Germinal center (tissue), 1 donor: ENCODE measurements around the gene GALNT2.

Source experiments
- DNase-seq: peaks from one replicate; pipeline ENCODE4 v3.0.0; 2012; ENCODE audit warnings: mixed read lengths, low spot score

The GALNT2 gene

DNA sequence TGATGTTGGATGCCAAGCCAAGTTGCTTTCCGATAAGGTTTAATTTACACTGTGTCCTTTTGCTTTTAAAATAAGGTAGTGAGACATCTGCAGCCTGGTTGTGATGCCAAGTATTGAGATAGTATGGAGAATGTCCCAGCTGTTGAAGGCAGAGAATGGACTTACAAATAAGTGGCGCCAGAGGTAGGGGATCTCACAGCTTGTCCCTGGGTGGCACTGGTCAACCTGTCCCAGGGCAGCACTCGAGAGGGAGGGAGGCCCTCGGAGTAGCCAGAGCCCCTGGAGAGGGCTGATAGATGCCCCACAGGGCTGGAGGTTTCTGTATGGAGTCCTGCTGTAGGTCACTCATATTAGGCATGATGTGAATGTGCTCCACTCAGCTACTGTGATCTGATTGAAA lies 98.5 kb downstream of the GALNT2 start:
- DNase-seq, result no peak

DNA sequence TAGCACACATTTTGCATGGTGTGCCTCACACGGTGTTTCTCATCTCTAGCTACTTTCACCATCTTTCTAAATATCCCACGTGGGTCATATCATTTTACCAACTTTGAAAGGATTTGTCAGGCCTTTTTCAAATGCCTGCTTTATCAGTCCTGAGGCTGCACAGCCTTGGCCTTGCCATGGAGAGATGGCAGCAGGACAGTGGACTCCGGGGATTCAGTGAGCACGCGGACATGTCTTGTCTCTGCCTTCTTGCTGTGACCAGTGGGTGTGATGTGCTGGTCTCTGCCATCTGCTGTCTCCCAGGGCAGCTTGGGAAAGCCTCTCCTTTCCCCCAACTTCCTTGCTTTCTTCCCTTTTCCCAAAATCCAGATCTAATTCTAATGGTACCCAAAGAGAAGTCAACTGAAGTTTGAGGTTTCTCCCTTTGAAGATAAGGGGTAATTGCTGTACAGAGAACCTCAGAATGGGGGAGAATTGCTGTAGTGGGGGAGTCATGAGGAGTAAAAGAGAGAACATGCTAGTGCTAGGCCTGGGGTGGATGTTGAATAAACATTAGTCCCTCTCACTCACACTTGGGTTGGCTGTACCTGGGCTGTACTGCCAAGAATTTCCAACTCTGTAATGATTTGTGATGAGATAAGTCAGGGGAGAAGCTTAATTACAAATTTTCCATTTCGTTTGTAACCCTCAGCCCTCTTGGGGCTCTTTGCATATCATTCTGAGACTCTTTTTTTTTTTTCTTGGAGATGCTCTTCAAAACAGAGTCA lies 99.5 kb downstream of the GALNT2 start:
- no peak for DNase-seq

DNA sequence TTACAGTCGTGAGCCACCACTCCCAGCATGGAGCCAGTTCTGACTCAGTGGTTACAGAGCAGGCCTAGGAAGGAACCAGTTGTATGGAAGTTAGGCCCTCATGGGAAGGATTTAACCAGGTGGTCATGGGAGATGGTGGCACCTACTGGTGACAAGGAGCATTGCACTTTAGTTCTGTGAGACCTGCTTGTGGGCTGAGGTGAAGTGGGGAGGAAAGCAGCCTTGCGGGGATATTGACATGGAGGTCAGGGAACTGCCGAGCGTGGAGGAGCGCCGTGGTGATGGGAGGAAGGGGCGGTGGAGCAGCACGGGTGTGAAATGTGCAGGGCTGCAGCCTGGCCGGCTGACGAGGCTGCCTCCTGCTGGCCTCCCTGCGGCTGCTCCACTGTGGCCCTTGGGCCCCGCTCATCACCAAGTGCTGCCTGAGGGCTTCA lies 100.4 kb downstream of the GALNT2 start:
- peak; percentile 82 for DNase-seq

DNA sequence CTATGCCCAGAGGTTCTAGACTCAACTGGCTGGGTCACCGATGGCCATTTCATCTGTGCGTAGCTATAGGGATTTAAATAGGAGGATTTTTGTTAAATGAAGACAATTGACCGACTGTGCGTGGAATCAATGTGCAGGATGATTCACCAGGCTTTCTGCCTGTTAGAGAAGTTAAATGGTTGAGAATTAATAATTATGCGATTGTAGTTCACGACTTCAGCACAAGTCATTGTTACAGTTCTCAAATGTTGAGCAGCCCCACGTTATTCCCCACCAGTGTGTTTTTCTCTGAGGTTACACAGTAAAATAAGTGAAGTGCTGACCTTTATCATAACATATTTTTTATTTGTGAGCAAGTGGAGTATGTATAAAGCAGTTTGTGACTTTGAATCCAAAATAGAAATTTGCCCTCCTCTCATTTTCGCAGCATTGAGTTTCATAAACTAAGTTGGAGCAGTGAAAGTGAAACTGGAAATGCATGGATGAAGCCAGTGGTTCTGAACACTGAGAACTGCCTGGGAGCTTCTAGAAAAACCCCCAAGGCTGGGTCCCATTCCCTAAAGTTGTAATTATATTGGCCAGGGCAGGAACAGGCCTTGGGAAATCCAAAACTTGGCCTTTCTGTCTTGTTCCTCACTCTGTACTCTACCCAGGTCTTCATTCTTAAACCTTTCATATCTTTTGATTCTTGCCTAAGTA lies 102.6 kb downstream of the GALNT2 start:
- peak; percentile 40 for DNase-seq

DNA sequence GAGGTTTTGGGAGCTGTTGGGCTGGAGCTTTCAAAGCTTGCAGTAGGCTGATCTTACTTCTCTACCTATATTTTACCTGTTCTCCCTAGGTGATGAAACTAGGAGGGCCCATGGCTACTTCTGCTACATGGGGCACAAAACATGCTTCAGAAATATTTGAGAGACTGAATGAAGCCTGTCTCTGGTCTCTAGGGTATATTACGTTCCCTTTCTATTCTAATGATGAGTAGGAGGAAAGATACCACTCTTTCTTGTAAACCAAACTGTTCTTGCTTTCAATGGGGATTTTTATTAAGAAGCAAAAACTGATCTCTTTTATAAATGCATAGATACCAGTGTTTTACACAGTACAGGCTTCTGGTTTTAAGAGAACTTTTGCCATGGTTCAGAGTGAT lies 103.1 kb downstream of the GALNT2 start:
- no peak for DNase-seq

DNA sequence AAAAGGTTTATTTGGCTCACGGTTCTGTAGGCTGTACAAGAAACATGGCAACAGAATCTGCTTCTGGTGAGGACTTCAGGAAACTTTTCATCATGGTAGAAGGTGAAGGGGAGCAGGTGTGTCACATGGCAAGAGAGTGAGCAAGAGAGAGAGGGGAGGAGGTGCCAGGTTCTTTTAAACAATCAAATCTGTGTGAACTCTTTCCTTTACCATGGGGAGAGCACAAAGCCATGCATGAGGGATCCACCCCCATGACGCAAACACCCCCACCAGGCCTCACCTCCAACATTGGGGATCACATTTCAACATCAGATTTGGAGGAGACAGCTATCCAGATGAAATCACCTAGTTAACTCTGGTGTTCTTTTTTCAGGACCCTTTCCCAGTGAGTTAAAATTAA lies 103.6 kb downstream of the GALNT2 start:
- no peak for DNase-seq

DNA sequence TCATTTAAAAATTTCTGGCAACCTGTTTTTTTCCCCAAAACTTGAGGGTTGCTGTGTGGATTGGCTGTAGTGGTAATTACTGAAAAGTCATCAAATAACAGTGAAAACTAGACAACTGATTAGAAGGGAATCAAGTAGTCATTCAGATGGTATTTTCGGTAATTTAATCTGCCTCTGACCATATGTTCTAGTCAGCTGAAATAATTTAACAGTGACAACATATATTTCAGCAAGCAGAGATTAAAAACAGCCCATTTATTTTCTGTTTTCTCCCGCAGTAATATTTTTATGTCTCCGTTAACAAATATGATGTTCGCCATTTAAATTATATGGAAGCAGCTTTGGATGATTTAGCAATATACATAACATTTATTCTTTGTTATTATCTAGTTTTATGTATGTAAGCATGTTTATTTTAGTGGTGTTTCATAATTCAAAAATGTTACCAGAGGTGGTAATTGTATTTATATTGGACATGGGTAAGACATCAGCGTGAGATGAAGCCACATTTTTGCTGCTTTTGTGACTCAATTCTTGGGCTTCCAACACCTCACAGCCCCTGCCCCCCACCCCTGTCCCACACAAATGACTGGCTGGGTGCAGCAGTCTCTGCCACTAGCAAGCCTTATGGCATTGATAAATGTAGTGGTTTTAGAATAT lies 104.4 kb downstream of the GALNT2 start:
- DNase-seq, result no peak

DNA sequence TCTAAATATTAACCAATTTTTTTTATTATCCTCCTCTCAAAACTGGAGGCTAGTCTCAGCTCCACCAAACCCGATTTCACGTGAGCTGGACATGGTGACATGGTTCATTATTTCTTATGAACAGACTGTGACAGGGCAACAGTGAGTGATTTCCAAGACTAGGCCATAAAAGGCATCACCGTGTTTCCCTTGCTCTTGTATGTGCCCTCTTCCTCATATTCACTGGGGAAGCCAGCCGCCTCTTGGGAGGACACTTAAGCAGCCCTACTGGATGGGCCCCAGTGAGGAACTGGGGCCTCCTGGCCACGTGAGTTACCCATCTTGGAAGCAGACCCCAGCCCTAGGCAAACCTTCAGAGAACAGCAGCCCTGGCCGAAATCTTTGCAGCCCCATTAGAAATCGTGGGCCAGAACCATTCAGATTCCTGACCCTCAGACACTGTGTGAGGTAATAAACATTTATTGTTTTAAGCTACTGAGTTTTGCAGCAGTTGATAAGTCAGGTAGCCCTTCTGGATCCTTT lies 105.0 kb downstream of the GALNT2 start:
- DNase-seq, result no peak

DNA sequence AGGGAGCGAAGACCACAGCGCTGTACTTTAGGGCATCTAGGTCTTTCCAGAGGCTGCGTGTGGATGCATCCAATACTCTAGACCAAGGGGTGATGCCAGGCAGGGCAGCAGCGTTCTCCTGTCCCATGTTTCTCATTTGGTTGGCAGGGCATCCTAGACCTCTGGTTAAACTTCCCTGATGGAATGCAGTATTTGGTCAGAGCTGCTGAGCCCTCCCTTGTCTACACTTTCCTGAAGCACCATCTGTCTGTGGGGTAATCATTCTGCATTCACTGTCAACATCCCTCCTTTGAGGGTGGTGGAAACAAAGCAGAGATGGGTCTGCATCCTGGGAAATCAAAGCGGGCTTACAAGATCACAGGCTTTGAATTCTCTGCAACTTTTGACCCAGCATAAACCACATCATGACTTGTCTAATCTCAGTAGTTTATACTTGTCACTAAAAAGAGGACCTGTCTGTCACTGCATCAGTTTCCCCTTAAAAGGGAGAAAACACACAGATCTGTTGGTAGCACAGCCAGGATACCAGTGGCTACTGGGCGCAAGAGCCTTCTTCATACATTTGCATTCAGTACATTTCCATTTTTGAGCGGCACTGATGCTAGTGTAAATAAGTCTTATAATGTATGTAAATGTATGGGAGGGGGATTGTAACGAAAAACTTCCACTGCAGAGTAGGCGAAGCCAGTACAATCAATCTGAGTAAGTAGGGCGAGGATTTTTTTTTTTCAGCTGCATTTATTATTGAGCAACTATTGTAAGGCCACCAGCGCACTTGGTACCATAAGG lies 106.3 kb downstream of the GALNT2 start:
- no peak for DNase-seq

DNA sequence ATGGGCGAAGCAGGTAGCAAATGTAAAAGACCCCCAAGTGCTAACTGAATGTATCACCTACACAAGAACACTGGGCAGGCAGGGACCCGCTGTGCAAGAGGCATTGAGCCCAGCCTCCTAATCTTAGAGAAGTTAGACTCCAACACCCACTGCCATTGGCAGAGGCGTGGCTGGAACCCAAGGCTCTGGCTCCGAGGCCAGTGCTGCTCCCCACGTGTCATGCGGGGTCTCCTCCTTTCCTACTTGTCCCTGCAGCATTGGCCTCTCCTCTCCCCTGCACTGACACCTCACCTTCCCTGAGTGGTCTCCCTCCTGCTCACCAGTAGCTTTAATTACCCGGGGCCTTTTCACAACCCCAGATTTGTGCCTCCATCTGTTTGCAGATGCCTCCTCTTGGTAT lies 107.0 kb downstream of the GALNT2 start:
- no peak for DNase-seq

DNA sequence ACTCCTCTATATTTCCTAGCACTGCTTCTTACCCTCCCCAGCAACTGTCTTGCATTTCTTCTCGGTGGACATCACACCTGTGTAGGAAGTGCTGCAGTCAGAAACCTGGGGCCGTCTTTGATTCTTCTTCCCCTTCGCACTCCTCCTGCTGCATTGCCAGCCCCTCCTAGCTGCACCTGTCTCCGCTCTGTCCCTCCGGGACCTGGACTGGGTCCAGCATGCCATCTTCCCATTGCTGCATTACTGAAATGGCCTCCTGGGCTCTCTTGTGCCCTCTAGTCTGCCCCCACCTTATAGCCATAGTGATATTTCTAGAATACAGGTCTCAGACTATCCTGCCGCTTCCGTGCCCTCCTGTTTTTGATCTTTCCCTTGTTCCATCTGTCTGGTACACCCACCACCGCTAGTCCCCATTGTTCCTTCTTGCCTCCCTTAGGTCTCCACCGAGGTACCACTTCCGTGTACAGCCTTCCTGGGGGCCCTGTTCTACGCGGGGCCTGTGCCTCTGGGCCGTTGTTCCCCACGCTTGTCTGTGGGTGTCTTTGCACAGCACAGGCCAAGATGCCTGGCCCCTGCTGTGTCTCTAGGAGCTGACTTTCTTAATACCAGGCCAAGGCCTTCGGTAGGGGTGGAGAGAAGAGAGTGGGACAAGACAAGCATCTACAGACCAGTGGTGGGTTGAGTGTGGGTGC lies 107.6 kb downstream of the GALNT2 start:
- DNase-seq, result no peak

DNA sequence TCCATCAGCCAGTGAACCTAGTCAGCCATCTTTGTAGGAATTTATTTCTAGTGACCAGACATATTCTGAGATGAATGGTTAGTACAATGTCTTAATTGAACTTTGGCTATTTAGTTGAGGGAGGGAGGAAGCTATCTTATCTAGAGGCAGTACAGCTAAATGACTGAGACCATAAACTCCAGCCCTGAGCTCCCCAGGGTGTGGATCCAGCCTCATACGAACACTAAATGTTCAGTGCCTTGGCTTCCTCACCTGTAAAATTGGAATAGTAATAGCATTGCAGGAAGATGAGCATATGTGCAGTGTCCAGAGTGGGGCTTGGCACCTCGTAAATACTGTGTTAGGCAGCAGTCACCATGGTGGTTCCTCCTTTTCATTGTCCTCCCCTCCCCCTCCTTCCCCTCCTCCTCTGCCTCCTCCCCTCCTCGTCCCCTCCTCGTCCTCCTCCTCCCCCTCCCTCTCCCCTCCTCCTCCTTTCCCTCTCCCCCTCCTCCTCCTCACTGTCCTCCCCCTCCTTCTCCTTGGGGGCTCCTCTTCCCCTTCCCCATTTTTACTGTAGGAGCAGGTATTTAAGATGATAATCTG lies 108.2 kb downstream of the GALNT2 start:
- DNase-seq, result no peak

DNA sequence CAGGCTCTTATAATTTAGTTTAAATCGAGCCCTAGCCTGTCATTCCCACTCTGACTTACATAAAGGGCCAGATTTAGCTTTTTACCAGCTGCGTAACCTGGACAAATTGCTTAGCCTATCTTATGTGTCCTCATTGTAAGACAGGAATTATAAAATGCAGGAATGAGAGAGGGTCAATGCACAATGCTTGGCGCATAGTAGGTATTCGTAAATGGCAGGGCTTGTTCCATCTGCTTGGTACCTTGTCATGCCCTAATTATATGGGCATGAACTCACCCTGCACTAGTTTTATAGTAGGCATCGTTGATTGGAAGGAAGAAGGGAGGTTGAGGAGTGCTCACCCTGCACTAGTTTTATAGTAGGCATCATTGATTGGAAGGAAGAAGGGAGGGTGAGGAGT lies 108.8 kb downstream of the GALNT2 start:
- no peak for DNase-seq

DNA sequence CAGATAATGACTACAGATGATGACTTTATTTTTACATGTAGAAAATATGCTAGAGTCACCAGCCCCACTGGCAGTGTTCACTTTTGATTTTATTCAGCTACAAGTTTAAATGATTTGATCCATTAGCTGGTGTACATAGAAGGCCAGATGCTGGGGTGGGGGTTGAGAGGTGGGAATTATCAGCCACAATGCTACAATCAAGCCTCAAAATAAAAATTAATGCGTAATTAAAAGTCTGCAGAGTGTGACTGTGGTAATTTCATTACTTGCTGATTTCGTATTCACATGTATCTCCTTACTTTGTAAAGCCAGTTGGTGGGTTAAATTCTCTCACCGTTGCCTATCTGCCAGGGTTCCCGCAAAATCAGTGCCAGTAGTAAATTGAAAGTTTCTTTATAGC lies 109.3 kb downstream of the GALNT2 start:
- no peak for DNase-seq

DNA sequence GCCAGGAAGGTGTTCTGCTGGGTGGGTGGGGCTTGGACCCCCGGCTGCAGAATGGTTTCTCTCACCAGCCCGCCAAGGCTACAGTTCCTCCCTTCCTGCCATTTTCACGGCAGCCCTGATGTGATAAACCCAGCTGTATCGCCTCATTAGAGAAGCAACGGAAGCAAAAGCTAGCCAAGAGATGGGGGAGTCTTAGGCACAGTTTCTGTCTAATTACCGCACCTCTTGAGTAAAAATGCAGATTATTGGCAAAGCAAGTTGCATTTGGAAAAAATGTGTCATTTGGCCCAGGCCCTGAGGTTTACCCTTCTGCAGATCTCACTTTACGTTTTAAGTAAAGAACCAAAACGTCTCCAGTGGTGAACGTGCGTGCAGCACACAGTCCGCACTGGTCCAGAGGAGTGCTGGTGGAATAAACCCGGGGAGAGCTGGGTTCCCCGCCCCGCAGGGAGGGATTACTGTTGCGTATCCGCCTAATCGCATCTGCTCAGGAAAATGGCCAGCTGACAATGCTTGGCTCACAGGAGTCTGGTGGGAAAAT lies 109.9 kb downstream of the GALNT2 start:
- DNase-seq, result no peak

DNA sequence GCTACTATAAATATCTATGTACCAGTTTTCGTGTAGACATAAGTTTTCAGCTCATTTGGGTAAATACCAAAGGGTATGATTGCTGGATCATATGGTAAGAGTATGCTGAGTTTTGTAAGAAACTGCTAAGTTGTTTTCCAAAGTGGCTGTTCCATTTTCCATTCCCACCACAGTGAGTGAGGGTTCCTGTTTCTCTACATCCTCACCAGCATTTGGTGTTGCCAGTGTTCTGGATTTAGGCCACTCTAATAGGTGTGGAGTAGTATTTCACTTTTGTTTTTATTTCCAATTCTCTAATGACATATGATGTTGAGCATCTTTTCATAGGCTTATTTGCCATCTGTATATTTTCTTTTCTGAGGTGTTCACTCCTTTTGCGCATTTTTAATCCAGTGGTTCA lies 112.2 kb downstream of the GALNT2 start:
- DNase-seq, result no peak

DNA sequence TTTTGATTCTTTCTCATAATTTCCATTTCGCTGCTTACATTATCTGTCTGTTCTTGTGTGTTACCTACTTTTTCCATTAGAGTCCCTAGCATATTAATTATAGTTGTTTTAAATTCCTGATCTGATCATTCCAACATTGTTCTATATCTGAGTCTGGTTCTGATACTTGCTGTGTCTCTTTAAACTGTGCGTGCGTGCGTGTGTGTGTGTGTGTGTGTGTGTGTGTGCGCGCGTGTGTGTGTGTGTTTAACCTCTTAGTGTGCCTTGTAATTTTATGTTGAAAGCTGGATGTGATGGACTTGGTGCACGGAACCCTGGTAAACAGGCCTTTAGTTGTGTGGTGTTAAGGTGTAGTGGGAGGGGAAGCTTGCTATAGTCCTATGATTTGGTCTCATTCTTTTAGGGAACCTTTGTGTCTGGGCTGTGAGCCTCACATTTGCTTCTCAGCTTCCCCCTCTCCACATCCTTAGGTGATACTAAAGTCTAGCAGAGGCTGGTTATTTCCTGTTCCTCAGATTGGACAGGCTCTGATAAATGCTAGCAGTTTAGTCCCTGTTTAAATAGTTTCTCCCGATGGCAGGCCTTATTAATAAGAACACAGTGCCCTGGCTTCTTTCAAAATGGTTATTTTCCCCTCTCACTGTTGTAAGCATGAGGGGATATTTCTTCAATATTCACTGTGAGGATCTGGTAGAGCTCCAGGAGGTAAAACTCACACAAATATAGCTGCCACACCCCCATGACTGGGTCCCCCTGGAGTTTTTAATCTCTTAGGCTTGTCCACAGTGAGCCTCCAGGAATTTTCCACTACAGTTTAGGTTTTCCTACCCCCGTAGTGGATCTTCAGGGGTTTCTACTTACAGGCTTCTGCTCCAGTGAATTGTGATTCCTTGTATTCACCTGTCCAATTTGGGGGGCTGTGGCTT lies 118.3 kb downstream of the GALNT2 start:
- DNase-seq, result no peak

DNA sequence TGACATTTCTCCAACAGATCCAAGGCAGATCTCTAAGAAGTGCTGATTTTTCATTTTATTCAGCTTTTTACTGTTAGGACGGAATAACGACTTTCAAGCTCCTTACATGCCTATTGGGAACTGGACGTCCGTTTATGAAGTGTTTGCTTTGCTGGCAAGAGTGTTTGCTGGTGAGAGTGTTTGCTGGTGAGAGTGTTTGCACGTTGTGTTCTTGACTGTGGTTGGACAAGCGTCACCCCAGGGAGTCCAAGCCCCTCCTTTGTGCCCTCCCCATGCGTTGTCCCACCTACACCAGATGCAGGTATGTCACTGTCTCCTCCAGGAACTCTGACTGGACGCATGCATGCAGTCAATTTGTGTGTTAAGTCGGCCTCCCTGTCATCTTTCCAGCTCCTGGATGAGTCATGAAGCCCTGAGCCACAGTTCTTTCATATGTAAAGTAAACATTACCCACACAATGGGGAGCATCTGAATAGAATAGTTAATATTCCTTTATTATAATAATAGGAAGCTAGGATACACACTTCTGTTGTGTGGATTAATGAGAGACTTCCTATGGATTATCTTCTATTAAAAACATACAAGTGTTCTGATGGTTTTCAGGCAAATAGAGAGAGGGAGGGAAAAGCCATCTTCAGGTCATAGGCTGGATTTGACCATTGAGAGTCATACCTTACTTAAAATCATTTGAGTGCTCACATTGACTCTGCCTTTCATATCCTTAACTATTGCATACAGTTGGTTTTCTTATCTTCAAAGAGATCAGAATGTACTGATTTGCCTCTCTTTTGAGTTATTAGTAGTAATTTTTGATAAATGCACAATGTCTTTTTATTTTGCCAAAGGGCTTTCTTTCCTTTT lies 119.2 kb downstream of the GALNT2 start:
- DNase-seq, result no peak

DNA sequence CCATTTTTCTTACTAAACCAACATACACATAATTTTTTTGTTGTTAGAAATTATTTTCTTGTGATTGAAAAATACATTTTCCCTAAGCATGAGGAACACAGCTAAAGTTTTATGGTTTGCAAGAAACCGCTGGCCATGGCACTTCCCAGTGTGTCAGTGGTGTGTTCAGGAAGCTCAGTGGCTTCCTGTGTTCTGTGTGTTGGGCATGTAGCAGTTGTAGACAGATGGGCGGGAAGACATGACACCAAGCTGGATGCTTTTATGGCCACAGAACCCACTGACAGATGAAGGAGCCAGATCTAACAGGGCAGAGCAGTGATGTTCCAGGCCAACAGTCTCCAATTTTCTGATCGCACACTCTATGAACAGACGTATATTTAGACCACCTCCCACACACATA lies 119.8 kb downstream of the GALNT2 start:
- no peak for DNase-seq
